Measurements from ENCODE around the gene ZNF516.

DNA sequence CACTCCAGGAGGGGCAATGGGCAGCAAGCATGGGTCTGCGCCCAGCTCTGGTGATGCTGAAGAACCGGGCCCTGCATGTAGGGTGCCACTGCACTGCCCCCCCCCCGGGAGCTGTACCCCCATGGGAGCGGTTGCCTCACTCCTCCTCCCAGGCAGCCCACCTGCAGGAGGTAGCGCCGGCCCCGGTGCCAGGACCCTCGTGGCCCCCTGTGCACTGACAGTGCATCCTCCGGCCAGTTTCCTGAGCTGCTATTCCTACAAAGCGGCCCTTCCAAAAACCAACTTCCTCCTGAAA is 109.4 kb downstream of the ZNF516 start:
- TF ChIP-seq, protein P1, sequence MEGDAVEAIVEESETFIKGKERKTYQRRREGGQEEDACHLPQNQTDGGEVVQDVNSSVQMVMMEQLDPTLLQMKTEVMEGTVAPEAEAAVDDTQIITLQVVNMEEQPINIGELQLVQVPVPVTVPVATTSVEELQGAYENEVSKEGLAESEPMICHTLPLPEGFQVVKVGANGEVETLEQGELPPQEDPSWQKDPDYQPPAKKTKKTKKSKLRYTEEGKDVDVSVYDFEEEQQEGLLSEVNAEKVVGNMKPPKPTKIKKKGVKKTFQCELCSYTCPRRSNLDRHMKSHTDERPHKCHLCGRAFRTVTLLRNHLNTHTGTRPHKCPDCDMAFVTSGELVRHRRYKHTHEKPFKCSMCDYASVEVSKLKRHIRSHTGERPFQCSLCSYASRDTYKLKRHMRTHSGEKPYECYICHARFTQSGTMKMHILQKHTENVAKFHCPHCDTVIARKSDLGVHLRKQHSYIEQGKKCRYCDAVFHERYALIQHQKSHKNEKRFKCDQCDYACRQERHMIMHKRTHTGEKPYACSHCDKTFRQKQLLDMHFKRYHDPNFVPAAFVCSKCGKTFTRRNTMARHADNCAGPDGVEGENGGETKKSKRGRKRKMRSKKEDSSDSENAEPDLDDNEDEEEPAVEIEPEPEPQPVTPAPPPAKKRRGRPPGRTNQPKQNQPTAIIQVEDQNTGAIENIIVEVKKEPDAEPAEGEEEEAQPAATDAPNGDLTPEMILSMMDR (IDR thresholded peaks at IDR 0.05), result no peak
- TF ChIP-seq POLR2A (IDR thresholded peaks at IDR 0.05), result no peak
